Measurements from ENCODE around the gene SUPT5H.
"Not testable (repeated sequence)": the region's sequence is repeated elsewhere in the genome, so short reads cannot be mapped to it uniquely, and the experiment has no call there.

SUPT5H gene

DNA sequence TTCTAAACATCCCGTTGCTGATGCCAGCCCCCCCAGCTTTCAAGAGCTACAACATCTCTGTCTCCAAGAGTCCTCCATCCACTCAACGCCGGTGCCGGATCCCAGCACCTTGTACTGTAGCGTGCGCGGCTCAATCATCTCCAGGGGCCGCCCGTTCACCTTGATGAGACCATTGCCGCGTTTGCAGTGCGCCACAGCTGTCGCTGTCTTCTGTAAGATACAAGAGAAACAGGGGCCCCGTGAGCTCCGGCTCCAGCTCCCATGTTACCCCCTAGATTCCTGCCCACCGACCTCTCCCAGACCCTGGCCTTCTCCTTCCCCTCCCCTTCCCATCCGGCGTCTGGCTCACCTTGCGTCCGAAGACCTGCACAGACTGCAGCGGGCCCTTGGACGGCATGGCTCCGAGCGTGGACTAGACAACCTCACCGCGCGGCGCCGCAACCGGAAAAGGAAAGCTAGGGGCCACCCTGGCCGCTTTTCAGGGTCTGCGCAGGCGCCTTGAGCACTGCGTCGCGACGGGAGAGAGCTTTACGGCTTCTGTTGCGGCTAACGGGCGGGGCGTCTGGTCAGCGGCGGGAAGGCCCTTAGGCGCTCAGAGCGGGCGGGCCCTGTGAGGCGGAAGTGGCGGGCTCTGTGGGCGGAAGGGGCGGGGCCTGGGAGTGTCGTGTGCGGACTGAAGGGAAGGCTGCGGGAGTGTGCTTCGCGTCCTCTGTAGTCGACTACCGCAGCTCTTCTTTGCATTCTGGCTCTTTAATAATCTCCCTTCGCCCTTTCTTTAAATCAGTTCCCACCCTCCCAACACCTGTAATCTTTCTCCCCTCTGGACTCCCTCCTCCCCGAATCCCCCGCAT lies 9.7 kb upstream of the SUPT5H start, which contains the start of gene RPS16:
Gene RPS16, minus strand, starts transcription at position 451 of the 851 bp plus-strand sequence. Its CDS starts 54 bp downstream, at position 397.
- H3K36me3 ChIP-seq (ENCODE audit: control insufficient read depth, insufficient read depth, low read length): peaks cover 16% of the 10 kb centered on the region
- H3K27ac ChIP-seq (ENCODE audit: low read depth, low read length): peak within 1 kb of the TSS; percentile 92
- peak within 1 kb of the TSS; percentile 95 for H3K4me3 ChIP-seq (ENCODE audit: low read length)
- H3K27me3 ChIP-seq (ENCODE audit: control insufficient read depth, insufficient read depth, low read length): no peaks in the 10 kb centered on the region
- H3K9ac ChIP-seq (ENCODE audit: low read length): peak within 1 kb of the TSS; percentile 93
- peaks cover 15% of the 10 kb centered on the region for H3K4me1 ChIP-seq (ENCODE audit: control insufficient read depth, insufficient read depth, low read length)

DNA sequence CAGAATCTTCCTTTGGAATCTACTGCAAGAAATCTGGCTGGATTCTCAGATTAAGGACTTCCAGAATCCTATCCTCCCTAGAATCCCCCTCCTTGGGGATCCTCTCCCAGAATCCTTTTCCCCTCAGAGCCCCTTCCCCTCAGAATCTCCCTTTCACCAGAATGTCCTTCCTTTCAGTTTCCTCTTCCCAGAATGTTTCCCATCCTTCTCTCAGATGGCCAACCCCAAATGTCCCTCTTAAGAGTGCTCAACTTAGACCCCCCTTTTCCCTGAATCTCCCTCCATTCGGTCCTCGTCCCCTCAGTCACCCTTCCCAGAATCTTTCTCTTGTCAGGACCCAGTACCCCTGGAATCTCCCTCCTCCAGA lies 9.0 kb upstream of the SUPT5H start:
- Histone ChIP-seq H3K9ac (ENCODE audit: low read length) (peak overlapping the region; percentile 57), H3K27me3 (ENCODE audit: control insufficient read depth, insufficient read depth, low read length) (no peaks in the 10 kb centered on the region), H3K4me3 (ENCODE audit: low read length) (peak overlapping the region; percentile 69), H3K4me1 (ENCODE audit: control insufficient read depth, insufficient read depth, low read length) (peaks cover 15% of the 10 kb centered on the region), H3K36me3 (ENCODE audit: control insufficient read depth, insufficient read depth, low read length) (peaks cover 16% of the 10 kb centered on the region), H3K27ac (ENCODE audit: low read depth, low read length) (peak overlapping the region; percentile 92)

DNA sequence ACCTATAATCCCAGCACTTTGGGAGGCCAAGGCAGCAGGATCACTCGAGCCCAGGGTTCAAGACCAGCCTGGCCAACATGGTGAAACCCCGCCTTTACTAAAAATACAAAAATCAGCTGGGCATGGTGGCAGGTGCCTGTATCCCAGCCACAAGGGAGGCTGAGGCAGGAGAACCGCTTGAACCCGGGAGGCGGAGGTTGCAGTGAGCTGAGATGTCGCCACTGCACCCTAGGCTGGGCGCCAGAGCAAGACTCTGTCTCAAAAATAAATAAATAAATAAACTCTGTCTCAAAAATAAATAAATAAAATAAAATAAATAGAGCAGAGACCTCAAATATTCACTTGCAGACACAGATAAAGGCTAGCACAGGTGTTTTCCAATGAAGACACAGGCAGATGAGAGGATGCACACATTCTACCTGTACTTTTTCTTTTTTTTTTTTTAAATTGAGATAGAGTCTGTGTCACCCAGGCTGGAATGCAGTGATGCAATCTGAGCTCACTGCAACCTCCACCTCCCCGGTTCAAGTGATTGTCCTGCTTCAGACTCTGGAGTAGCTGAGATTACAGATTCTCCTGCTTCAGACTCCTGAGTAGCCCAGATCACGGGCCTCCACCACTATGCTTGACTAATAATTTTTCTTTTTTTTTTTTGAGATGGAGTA lies 7.0 kb upstream of the SUPT5H start:
- Histone ChIP-seq H3K4me1 (ENCODE audit: control insufficient read depth, insufficient read depth, low read length) (peaks cover 15% of the 10 kb centered on the region), H3K27ac (ENCODE audit: low read depth, low read length) (no peak overlapping the region), H3K4me3 (ENCODE audit: low read length) (no peak overlapping the region), H3K9ac (ENCODE audit: low read length) (no peak overlapping the region), H3K27me3 (ENCODE audit: control insufficient read depth, insufficient read depth, low read length) (no peaks in the 10 kb centered on the region), H3K36me3 (ENCODE audit: control insufficient read depth, insufficient read depth, low read length) (peaks cover 4% of the 10 kb centered on the region)

GRCh38 chr19:39444598-39445195 lies 685 bp upstream of the SUPT5H start:
- no peaks in the 10 kb centered on the region for H3K4me1 ChIP-seq (ENCODE audit: control insufficient read depth, insufficient read depth, low read length)
- no peaks in the 10 kb centered on the region for H3K27me3 ChIP-seq (ENCODE audit: control insufficient read depth, insufficient read depth, low read length)
- H3K4me3 ChIP-seq (ENCODE audit: low read length): peak overlapping the region; percentile 99
- peak overlapping the region; percentile 90 for H3K9ac ChIP-seq (ENCODE audit: low read length)
- no peaks in the 10 kb centered on the region for H3K36me3 ChIP-seq (ENCODE audit: control insufficient read depth, insufficient read depth, low read length)
- H3K27ac ChIP-seq (ENCODE audit: low read depth, low read length): peak overlapping the region; percentile 97

DNA sequence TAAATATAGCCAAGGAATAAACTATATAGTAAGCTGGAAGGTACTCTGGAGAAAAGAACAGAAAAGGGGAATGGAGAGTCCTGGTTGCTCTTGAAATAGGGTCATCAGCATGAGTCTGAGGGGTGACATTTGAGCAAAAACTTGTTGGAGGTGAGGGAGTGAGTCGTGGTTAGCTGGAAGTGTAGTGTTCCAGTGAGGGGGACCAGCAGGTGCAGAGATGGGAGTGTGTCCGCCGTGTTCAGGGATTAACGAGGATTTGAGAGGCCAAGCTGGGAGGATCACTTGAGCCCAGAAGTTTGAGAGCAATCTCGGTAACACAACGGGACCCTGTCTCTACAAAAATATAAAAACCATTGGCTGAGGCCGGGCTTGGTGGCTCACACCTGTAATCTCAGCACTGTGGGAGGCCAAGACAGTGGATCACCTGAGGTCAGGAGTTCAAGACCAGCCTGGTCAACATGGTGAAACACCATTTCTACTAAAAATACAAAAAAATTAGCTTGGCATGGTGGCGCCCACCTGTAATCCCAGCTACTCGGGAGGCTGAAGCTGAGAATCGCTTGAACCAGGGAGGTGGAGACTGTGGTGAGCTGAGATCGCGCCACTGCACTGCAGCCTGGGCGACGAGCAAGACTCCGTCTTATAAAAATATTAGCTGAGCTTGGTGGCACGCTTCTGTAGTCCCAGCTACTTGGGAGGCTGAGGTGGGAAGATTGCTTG lies 1.1 kb downstream of the SUPT5H start:
- no peaks in the 10 kb centered on the region for H3K36me3 ChIP-seq (ENCODE audit: control insufficient read depth, insufficient read depth, low read length)
- H3K27me3 ChIP-seq (ENCODE audit: control insufficient read depth, insufficient read depth, low read length): no peaks in the 10 kb centered on the region
- H3K9ac ChIP-seq (ENCODE audit: low read length): peak overlapping the region; percentile 98
- H3K27ac ChIP-seq (ENCODE audit: low read depth, low read length): no peak overlapping the region
- H3K4me1 ChIP-seq (ENCODE audit: control insufficient read depth, insufficient read depth, low read length): no peaks in the 10 kb centered on the region
- H3K4me3 ChIP-seq (ENCODE audit: low read length): peak overlapping the region; percentile 99

DNA sequence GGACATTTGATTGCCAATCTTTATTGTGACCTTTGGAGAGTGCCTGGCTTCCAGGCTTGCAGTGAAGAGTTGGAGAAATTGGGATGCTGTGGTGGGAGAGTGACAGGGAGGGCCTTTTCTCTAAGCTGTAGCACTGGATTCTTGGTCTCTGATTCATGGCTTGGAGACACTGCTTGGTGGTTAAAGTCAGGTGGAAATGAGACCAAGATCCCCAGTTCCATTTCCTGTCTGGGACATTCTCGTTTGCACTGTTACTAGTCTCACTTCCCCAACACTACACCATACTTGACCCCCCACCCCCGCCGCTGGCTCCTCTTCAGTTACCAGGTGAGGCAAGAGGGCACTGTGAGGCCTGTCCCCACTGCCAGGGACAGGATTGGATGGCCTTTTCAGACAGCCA lies 2.9 kb downstream of the SUPT5H start:
- no peak overlapping the region for H3K27ac ChIP-seq (ENCODE audit: low read depth, low read length)
- H3K9ac ChIP-seq (ENCODE audit: low read length): no peak overlapping the region
- H3K36me3 ChIP-seq (ENCODE audit: control insufficient read depth, insufficient read depth, low read length): peaks cover 3% of the 10 kb centered on the region
- no peaks in the 10 kb centered on the region for H3K4me1 ChIP-seq (ENCODE audit: control insufficient read depth, insufficient read depth, low read length)
- no peaks in the 10 kb centered on the region for H3K27me3 ChIP-seq (ENCODE audit: control insufficient read depth, insufficient read depth, low read length)
- no peak overlapping the region for H3K4me3 ChIP-seq (ENCODE audit: low read length)

DNA sequence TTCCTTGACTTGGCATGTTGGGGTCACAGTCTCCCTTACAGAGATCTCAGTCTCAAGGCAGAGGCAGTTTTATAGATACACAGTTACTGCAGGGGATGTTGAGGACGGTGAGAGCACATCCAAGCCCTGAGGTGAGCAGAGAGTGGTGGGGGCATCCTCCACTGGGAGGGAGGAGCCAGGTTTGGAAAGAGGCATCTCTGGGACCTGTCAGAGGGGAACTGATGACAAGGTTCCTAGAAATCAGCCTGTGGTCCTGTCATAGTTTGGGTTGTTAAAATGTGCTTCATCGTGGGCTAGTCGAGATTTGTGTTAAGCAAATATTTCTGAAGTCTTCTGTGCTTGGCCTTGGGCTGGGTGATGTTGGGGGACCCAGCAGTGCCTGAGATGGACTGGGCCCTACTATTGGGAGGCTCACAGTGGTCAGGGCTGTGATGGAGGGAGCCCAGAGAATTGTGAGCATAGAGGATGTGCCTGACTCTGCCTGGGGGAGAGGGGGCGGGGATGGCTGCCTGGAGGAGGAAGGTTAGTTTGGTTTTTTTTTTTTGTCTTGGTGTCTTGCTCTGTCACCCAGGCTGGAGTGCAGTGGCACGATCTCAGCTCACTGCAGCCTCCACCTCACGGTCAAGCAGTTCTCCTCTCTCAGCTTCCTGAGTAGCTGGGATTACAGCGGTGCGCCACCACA lies 3.9 kb downstream of the SUPT5H start:
- H3K9ac ChIP-seq (ENCODE audit: low read length): no peak overlapping the region
- H3K4me3 ChIP-seq (ENCODE audit: low read length): no peak overlapping the region
- H3K27me3 ChIP-seq (ENCODE audit: control insufficient read depth, insufficient read depth, low read length): no peaks in the 10 kb centered on the region
- H3K36me3 ChIP-seq (ENCODE audit: control insufficient read depth, insufficient read depth, low read length): peaks cover 4% of the 10 kb centered on the region
- no peak overlapping the region for H3K27ac ChIP-seq (ENCODE audit: low read depth, low read length)
- no peaks in the 10 kb centered on the region for H3K4me1 ChIP-seq (ENCODE audit: control insufficient read depth, insufficient read depth, low read length)

- not testable (repeated sequence) for H3K9ac ChIP-seq (ENCODE audit: low read length); H3K4me3 ChIP-seq (ENCODE audit: low read length); H3K36me3 ChIP-seq (ENCODE audit: control insufficient read depth, insufficient read depth, low read length); H3K27ac ChIP-seq (ENCODE audit: low read depth, low read length); H3K4me1 ChIP-seq (ENCODE audit: control insufficient read depth, insufficient read depth, low read length); H3K27me3 ChIP-seq (ENCODE audit: control insufficient read depth, insufficient read depth, low read length)
Observed at GRCh38 chr19:39451257-39451656, 5.9 kb downstream of the SUPT5H start.

- no peaks in the 10 kb centered on the region for H3K4me1 ChIP-seq (ENCODE audit: control insufficient read depth, insufficient read depth, low read length)
- no peak overlapping the region for H3K27ac ChIP-seq (ENCODE audit: low read depth, low read length)
- H3K4me3 ChIP-seq (ENCODE audit: low read length): no peak overlapping the region
- H3K9ac ChIP-seq (ENCODE audit: low read length): no peak overlapping the region
- H3K36me3 ChIP-seq (ENCODE audit: control insufficient read depth, insufficient read depth, low read length): peaks cover 56% of the 10 kb centered on the region
- no peaks in the 10 kb centered on the region for H3K27me3 ChIP-seq (ENCODE audit: control insufficient read depth, insufficient read depth, low read length)
Observed at GRCh38 chr19:39463403-39463802, 18.0 kb downstream of the SUPT5H start.

DNA sequence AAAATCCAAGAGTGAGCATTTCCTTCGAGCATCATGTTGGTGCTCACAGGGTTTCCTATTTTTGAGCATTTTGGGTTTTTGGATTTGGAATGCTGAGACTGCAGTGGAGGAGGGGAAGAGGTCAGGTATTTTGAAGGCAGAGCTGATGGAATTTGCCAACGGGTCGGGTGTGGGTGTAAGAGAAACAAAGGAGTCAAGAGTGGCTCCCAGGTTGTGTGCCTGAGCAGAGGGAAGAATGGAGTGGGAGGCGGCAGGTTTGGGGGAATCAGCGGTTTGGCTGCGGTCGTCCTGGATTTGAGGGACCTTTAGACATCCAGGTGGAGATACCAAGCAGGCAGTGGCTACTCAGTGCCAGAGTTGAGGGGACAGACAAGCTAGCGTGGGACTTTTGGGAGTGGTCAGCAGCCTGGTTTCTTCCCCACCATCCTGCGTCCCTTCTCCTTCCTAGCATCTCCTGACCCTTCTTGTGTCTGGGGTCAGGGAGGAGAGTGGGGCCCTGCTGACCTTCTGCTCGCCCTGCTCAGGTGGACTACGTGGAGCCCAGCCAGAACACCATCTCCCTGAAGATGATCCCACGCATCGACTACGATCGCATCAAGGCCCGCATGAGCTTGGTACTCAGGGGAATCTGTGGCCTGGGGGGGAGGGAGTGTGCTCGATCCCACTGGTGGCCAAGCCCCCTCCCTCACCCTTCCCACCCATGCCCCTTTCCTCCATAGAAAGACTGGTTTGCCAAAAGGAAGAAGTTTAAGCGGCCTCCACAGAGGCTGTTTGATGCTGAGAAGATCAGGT lies 20.8 kb downstream of the SUPT5H start:
- Histone ChIP-seq H3K27ac (ENCODE audit: low read depth, low read length) (no peak overlapping the region), H3K4me3 (ENCODE audit: low read length) (no peak overlapping the region), H3K36me3 (ENCODE audit: control insufficient read depth, insufficient read depth, low read length) (peaks cover 61% of the 10 kb centered on the region), H3K4me1 (ENCODE audit: control insufficient read depth, insufficient read depth, low read length) (no peaks in the 10 kb centered on the region), H3K27me3 (ENCODE audit: control insufficient read depth, insufficient read depth, low read length) (no peaks in the 10 kb centered on the region), H3K9ac (ENCODE audit: low read length) (no peak overlapping the region)

DNA sequence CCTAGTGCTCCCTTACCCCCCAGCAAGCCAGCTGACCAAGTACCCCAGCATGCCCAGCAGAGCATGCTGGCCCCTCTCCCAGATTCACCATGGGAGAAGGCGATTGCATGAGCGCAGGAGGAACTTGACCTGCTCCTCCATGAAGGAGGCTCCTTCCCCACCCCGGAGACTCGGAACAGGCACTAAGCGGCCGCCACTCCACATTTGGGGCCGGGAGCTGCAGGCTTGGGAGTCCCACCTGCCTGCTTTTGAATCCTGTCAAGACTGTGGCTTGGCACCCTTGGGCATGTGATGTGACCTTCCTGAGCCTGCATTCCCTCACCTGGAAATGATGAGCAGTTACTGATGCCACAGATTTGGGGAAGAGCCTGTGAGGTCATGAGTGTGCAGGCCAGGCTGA lies 22.6 kb downstream of the SUPT5H start:
- Histone ChIP-seq H3K4me3 (ENCODE audit: low read length) (no peak overlapping the region), H3K9ac (ENCODE audit: low read length) (no peak overlapping the region), H3K4me1 (ENCODE audit: control insufficient read depth, insufficient read depth, low read length) (no peaks in the 10 kb centered on the region), H3K27ac (ENCODE audit: low read depth, low read length) (no peak overlapping the region), H3K36me3 (ENCODE audit: control insufficient read depth, insufficient read depth, low read length) (peaks cover 76% of the 10 kb centered on the region), H3K27me3 (ENCODE audit: control insufficient read depth, insufficient read depth, low read length) (no peaks in the 10 kb centered on the region)

All from rectal smooth muscle tissue (tissue), 1 donor.